AG09319 (cell line): Measurements from ENCODE around the gene GDAP1L1.
A peak's percentile ranks its signal among the peaks of the same experiment; 100 is the strongest.

ENCODE experiments used
- DNase-seq: peaks from one replicate; pipeline ENCODE4 v3.0.0-alpha.2; 2010; ENCODE audit warnings: low read depth; ENCODE audit errors: extremely low read depth
- TF ChIP-seq, protein P1 (sequence below): IDR thresholded peaks from 2 replicates; pipeline ENCODE4 v1.5.1; 2011; ENCODE audit warnings: low read depth, mild to moderate bottlenecking, inconsistent platforms, low read length, moderate library complexity

GDAP1L1 gene

GRCh38 chr20:44247586-44248409, 690 bp downstream of the GDAP1L1 start:
- TF ChIP-seq, protein P1, sequence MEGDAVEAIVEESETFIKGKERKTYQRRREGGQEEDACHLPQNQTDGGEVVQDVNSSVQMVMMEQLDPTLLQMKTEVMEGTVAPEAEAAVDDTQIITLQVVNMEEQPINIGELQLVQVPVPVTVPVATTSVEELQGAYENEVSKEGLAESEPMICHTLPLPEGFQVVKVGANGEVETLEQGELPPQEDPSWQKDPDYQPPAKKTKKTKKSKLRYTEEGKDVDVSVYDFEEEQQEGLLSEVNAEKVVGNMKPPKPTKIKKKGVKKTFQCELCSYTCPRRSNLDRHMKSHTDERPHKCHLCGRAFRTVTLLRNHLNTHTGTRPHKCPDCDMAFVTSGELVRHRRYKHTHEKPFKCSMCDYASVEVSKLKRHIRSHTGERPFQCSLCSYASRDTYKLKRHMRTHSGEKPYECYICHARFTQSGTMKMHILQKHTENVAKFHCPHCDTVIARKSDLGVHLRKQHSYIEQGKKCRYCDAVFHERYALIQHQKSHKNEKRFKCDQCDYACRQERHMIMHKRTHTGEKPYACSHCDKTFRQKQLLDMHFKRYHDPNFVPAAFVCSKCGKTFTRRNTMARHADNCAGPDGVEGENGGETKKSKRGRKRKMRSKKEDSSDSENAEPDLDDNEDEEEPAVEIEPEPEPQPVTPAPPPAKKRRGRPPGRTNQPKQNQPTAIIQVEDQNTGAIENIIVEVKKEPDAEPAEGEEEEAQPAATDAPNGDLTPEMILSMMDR: peak; percentile 29
- DNase-seq: no peak

DNA sequence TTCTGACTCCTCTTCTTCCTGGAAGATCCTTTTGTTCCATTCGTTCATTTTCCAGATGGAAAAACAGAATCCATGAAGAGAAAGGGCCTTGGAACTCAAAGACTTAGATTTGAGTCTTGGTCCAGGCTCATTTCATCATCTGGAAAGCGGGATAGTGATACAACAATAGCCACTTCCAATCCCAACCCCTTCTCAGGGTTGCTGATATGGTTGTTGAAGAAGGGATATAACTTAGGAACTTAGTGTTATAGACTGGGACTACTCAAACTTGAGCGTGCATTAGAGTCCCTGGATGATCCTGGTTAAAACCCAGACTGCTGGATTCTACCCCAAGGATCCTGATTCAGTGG, 1.3 kb downstream of the GDAP1L1 start:
- TF ChIP-seq, protein P1: no peak
- DNase-seq: no peak

DNA sequence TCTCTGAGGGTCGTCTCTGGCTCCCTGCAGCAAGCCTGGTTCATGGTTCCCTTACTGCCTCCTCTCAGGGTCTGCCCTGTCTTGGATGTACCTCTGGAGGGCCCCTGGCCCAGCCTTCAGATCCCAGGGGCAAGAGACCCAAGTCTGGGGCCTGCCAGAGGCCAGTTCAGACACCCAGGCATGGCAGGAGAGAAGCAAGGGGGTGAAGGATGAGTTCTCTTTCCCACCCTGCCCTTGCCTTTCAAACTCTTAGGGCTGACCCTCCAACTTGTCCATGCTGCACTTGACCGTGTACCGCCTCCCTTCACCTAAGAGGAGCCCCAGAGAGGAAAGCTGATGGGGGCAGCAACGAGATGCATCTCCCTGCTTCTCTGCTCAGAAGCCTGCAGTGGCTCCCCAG, 4.2 kb downstream of the GDAP1L1 start:
- no peak for DNase-seq
- TF ChIP-seq, protein P1: no peak

DNA sequence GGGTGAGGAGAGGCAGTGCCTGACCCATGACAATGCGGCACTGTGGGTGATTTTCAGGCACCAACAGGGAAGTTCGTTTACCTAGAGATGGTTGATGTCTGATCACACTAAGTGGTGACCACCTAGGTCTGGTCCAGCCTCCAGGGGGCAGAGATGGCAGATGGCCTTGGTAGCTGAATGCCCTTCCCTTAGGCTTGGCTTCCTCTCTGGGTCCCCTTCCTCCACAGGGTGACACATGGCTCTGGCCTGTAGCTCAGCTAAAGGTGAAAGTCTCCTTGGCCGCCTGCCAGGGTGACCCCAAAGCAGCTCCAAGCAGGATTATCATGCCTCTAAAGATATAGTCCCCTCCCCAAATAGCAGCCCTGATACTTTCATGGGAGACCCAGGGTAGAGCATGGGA, 6.4 kb downstream of the GDAP1L1 start:
- TF ChIP-seq, protein P1: no peak; the same call in none of the 2 replicates
- DNase-seq: no peak

DNA sequence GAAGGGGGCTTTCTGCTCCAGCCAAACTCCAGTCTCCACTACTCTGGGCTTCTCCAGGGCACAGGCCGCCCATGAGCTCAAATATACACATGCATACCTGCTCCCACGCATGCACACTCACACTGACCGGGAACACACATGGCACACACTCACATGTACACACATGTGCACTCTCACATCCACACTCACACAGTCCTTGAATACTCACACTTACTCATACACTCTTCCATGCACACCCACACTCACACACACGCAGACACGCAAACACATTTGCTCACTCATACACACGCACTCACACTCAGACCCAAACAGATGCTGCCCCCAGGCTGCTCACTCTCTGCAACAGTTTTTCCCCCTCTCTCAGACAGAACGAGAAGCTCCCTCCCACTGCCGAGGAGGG, 7.0 kb downstream of the GDAP1L1 start:
- TF ChIP-seq, protein P1: no peak
- no peak for DNase-seq

DNA sequence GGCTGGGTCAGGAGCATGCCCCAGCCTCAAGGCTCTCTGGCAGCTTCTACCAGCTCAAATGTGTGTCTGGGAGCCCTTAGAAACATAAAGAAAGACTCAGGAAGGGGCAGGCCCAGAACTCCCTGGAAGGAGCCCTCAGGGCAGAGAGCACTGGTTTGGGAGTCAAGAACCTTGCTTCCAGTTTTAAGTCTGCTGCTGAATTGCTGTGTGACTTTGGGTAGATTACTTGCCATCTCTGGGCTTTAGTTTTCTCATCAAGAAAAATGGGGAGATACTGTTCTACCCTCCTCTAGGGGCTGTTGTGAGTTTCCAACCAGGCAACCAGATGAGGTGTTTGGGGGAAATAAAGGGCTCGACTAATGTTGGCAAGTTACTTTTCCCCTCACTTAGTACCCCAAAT, 8.8 kb downstream of the GDAP1L1 start:
- DNase-seq: no peak
- TF ChIP-seq, protein P1: no peak

GRCh38 chr20:44256961-44257360, 9.9 kb downstream of the GDAP1L1 start:
- DNase-seq: no peak
- TF ChIP-seq, protein P1: no peak
